ENCODE data around the gene USP12.
A peak's percentile ranks its signal among the peaks of the same experiment; 100 is the strongest.

USP12 gene

DNA sequence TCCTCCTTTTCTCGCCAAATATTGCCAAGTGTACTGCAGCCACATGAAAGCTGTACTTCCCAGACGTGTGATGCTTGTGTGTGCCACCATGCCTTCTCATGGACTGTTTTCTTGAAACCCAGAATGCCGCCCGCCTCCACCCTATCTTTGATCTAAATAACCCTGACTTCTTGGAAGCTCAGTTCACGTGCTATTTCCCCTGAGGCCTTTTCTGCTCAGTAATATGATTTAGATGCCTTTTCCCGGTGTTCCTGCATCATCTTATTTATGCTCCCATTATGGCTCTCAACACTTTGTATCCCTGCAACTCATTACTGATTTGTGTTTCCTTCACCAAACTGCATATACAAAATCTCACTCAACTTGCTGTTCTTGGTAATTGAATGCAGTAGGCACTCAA lies 116.1 kb downstream of the USP12 start:
- Histone ChIP-seq H3K36me3 (ENCODE audit: insufficient read depth, low read length) (no peaks in the 10 kb centered on the region), H3K9ac (ENCODE audit: low read depth, low read length, poor library complexity, severe bottlenecking) (no peak overlapping the region), H3K79me2 (ENCODE audit: insufficient read depth, low read length) (no peaks in the 10 kb centered on the region), H3K9me2 (replicated peaks; ENCODE audit: low read depth, low read length) (no peaks in the 10 kb centered on the region), H3K27me3 (ENCODE audit: insufficient read depth, low read length, poor library complexity, severe bottlenecking) (no peaks in the 10 kb centered on the region), H3K4me1 (ENCODE audit: insufficient read depth, low read length, poor library complexity, severe bottlenecking) (peaks cover 28% of the 10 kb centered on the region), H3K9me3 (ENCODE audit: insufficient read depth, low read depth, low read length) (no peaks in the 10 kb centered on the region), H3K4me3 (ENCODE audit: low read length, poor library complexity, severe bottlenecking) (no peak overlapping the region), H2AFZ (ENCODE audit: low read length) (no peak overlapping the region), H3K4me2 (ENCODE audit: low read depth, low read length, poor library complexity, severe bottlenecking) (no peak overlapping the region), H4K20me1 (ENCODE audit: insufficient read depth, low read length, poor library complexity, severe bottlenecking) (no peaks in the 10 kb centered on the region), H3F3A (ENCODE audit: low read depth) (no peaks in the 10 kb centered on the region)
- TF ChIP-seq EZH2phosphoT487 (IDR thresholded peaks at IDR 0.05; ENCODE audit: borderline replicate concordance): no peak
- TF ChIP-seq, protein P1, sequence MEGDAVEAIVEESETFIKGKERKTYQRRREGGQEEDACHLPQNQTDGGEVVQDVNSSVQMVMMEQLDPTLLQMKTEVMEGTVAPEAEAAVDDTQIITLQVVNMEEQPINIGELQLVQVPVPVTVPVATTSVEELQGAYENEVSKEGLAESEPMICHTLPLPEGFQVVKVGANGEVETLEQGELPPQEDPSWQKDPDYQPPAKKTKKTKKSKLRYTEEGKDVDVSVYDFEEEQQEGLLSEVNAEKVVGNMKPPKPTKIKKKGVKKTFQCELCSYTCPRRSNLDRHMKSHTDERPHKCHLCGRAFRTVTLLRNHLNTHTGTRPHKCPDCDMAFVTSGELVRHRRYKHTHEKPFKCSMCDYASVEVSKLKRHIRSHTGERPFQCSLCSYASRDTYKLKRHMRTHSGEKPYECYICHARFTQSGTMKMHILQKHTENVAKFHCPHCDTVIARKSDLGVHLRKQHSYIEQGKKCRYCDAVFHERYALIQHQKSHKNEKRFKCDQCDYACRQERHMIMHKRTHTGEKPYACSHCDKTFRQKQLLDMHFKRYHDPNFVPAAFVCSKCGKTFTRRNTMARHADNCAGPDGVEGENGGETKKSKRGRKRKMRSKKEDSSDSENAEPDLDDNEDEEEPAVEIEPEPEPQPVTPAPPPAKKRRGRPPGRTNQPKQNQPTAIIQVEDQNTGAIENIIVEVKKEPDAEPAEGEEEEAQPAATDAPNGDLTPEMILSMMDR (conservative IDR thresholded peaks at IDR 0.05; ENCODE audit: low read length): no peak

DNA sequence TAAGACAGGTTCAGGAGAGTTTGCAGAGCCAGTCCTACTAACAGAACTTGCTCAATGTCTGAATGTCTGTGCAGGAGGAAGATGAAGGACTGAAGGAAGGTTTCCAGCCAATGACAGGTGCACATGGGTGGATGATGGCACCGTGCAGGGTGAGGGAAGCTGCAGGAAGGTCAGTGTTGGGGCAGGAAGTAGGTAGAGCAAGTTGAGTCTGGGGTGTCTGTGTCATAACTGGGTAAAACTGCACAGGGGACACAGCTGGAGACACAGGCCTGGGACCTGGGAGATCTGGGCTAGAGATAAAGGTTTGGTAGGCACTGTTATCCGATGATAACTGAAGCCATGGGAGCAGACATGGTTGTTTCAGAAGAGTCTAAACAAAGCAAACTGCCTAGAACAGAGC lies 116.9 kb downstream of the USP12 start:
- Histone ChIP-seq H4K20me1 (ENCODE audit: insufficient read depth, low read length, poor library complexity, severe bottlenecking) (no peaks in the 10 kb centered on the region), H3K9me3 (ENCODE audit: insufficient read depth, low read depth, low read length) (no peaks in the 10 kb centered on the region), H2AFZ (ENCODE audit: low read length) (no peak overlapping the region), H3K4me2 (ENCODE audit: low read depth, low read length, poor library complexity, severe bottlenecking) (peak overlapping the region; percentile 39), H3K4me3 (ENCODE audit: low read length, poor library complexity, severe bottlenecking) (no peak overlapping the region), H3K36me3 (ENCODE audit: insufficient read depth, low read length) (no peaks in the 10 kb centered on the region), H3K4me1 (ENCODE audit: insufficient read depth, low read length, poor library complexity, severe bottlenecking) (peaks cover 28% of the 10 kb centered on the region), H3F3A (ENCODE audit: low read depth) (no peaks in the 10 kb centered on the region), H3K9ac (ENCODE audit: low read depth, low read length, poor library complexity, severe bottlenecking) (no peak overlapping the region), H3K27me3 (ENCODE audit: insufficient read depth, low read length, poor library complexity, severe bottlenecking) (no peaks in the 10 kb centered on the region), H3K79me2 (ENCODE audit: insufficient read depth, low read length) (no peaks in the 10 kb centered on the region), H3K9me2 (replicated peaks; ENCODE audit: low read depth, low read length) (no peaks in the 10 kb centered on the region)
- TF ChIP-seq, protein P1 (conservative IDR thresholded peaks at IDR 0.05; ENCODE audit: low read length): no peak
- TF ChIP-seq EZH2phosphoT487 (IDR thresholded peaks at IDR 0.05; ENCODE audit: borderline replicate concordance): no peak

DNA sequence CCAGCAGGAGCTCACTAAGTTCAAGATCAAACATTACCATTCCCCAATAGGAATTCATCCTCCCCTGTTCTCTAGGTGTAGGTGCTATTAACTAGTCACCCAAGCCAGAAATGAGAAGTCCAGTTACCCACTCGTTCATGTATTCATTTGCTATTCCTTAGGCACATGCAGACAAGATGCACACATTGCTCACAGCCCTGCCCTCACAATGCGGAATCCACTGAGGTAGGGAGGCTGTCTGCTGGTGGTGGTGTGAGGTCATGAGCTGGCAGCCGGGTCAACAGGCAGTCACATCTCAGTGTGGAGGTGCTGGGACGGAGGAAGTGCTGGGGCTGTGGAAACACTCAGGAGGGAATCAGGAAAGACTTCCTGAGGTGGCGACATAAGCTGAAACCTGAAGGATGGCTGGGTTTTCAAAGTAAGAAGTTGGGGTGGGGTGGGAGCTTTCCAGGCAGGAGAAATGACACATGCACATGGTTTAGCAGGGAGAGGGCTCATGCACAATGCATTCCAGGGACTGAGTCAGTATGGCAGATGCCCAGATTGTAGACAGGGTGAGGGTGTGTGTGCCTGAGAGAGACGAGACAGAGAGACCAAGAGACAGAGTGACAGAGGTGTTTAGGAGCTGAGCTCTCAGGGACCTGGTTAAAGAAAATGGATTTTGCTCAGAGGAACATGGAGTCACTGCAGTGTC lies 117.6 kb downstream of the USP12 start:
- Histone ChIP-seq H3F3A (ENCODE audit: low read depth) (no peaks in the 10 kb centered on the region), H4K20me1 (ENCODE audit: insufficient read depth, low read length, poor library complexity, severe bottlenecking) (no peaks in the 10 kb centered on the region), H3K4me1 (ENCODE audit: insufficient read depth, low read length, poor library complexity, severe bottlenecking) (peaks cover 28% of the 10 kb centered on the region), H3K9ac (ENCODE audit: low read depth, low read length, poor library complexity, severe bottlenecking) (no peak overlapping the region), H2AFZ (ENCODE audit: low read length) (no peak overlapping the region), H3K79me2 (ENCODE audit: insufficient read depth, low read length) (no peaks in the 10 kb centered on the region), H3K27me3 (ENCODE audit: insufficient read depth, low read length, poor library complexity, severe bottlenecking) (no peaks in the 10 kb centered on the region), H3K36me3 (ENCODE audit: insufficient read depth, low read length) (no peaks in the 10 kb centered on the region), H3K9me2 (replicated peaks; ENCODE audit: low read depth, low read length) (no peaks in the 10 kb centered on the region), H3K4me2 (ENCODE audit: low read depth, low read length, poor library complexity, severe bottlenecking) (peak overlapping the region; percentile 39), H3K4me3 (ENCODE audit: low read length, poor library complexity, severe bottlenecking) (no peak overlapping the region), H3K9me3 (ENCODE audit: insufficient read depth, low read depth, low read length) (no peaks in the 10 kb centered on the region)
- no peak for TF ChIP-seq EZH2phosphoT487 (IDR thresholded peaks at IDR 0.05; ENCODE audit: borderline replicate concordance)
- TF ChIP-seq, protein P1 (conservative IDR thresholded peaks at IDR 0.05; ENCODE audit: low read length): no peak

All from Loucy (cell line).